Activated CD8-positive, alpha-beta T cell treated with anti-CD3 and anti-CD28 coated beads for 36 hours (primary cell): Measurements from ENCODE around the gene ANXA6. TPM values are rescaled to one million over a fixed set of nuclear protein-coding genes. Genes with fewer than 3 reads are reported as not detected.

Source experiments
- ATAC-seq: fragments of 200-7000 bp; cut with Tn5 transposase; one replicate; pipeline ENCODE4 v1.10.0; 2021; ENCODE audit warnings: mild to moderate bottlenecking, moderate library complexity
- CTCF ChIA-PET: fragments of 350-600 bp; sonication (Branson Sonifier 250); formaldehyde crosslinking; loops from one replicate; lab custom pipeline; 2021; ENCODE audit warnings: antibody characterized with exemption; lab: Charles Lee
- POLR2A ChIA-PET: fragments of 350-600 bp; sonication (Branson Sonifier 250); formaldehyde crosslinking; loops from one replicate; lab custom pipeline; 2021; ENCODE audit warnings: antibody characterized with exemption; lab: Charles Lee
- DNase-seq: peaks from one replicate; pipeline ENCODE4 v3.0.0-alpha.2; 2020
- H3K27ac Mint-ChIP-seq: one replicate; pipeline ENCODE4 v1.8.0; 2021; ENCODE audit warnings: mild to moderate bottlenecking, mixed read lengths
- H3K27me3 Mint-ChIP-seq: one replicate; pipeline ENCODE4 v1.8.0; 2021; ENCODE audit warnings: mixed read lengths
- H3K36me3 Mint-ChIP-seq: one replicate; pipeline ENCODE4 v1.8.0; 2021; ENCODE audit warnings: low read depth, mixed read lengths
- H3K4me1 Mint-ChIP-seq: one replicate; pipeline ENCODE4 v1.8.0; 2021; ENCODE audit warnings: low read depth, mixed read lengths
- H3K4me3 Mint-ChIP-seq: one replicate; pipeline ENCODE4 v1.8.0; 2021; ENCODE audit warnings: mild to moderate bottlenecking, moderate library complexity, mixed read lengths
- H3K9me3 Mint-ChIP-seq: one replicate; pipeline ENCODE4 v1.8.0; 2021; ENCODE audit warnings: mixed read lengths
- intact Hi-C: fragments of 100-400 bp; cut with micrococcal nuclease; formaldehyde crosslinking; loops from one replicate; pipeline ENCODE4 v1.10.0; 2022
- total RNA-seq, 2 experiments: library from RNA; stranded (reverse); gene quantifications; one replicate each; pipeline ENCODE4 v1.2.3, GENCODE V29; 2021
- TF ChIP-seq, protein P1 (sequence below): fragments of 200-600 bp; IDR thresholded peaks from one replicate; pipeline ENCODE4 v1.8.0; 2022; ENCODE audit warnings: antibody characterized with exemption, mild to moderate bottlenecking

Gene ANXA6
- total RNA-seq, 2 experiments from 2014 or later: 328 to 336 TPM

- POLR2A ChIA-PET: no interaction called here
- peak overlapping the region; percentile 46 for H3K27ac Mint-ChIP-seq
- TF ChIP-seq, protein P1, sequence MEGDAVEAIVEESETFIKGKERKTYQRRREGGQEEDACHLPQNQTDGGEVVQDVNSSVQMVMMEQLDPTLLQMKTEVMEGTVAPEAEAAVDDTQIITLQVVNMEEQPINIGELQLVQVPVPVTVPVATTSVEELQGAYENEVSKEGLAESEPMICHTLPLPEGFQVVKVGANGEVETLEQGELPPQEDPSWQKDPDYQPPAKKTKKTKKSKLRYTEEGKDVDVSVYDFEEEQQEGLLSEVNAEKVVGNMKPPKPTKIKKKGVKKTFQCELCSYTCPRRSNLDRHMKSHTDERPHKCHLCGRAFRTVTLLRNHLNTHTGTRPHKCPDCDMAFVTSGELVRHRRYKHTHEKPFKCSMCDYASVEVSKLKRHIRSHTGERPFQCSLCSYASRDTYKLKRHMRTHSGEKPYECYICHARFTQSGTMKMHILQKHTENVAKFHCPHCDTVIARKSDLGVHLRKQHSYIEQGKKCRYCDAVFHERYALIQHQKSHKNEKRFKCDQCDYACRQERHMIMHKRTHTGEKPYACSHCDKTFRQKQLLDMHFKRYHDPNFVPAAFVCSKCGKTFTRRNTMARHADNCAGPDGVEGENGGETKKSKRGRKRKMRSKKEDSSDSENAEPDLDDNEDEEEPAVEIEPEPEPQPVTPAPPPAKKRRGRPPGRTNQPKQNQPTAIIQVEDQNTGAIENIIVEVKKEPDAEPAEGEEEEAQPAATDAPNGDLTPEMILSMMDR: no peak
- ATAC-seq (no peak), DNase-seq (no peak)
- H3K9me3 Mint-ChIP-seq: no peaks in the 10 kb centered on the region
- CTCF ChIA-PET: interaction anchor here (1.3 to 16.1 kb wide), 3 partner anchors 35 to 110 kb away, joined by 3 to 478 read pairs (median 64); no protein-coding TSS in a partner anchor
- H3K4me3 Mint-ChIP-seq: no peak overlapping the region
- intact Hi-C loops: loop anchor here (5.0 kb wide), 1 partner anchor 43 kb away; no protein-coding TSS in a partner anchor
- H3K36me3 Mint-ChIP-seq: peaks cover 56% of the 10 kb centered on the region
- no peaks in the 10 kb centered on the region for H3K27me3 Mint-ChIP-seq
- H3K4me1 Mint-ChIP-seq: peaks cover 19% of the 10 kb centered on the region
These were observed 103.7 kb downstream of the ANXA6 start for GRCh38 chr5:151053796-151054462.

DNA sequence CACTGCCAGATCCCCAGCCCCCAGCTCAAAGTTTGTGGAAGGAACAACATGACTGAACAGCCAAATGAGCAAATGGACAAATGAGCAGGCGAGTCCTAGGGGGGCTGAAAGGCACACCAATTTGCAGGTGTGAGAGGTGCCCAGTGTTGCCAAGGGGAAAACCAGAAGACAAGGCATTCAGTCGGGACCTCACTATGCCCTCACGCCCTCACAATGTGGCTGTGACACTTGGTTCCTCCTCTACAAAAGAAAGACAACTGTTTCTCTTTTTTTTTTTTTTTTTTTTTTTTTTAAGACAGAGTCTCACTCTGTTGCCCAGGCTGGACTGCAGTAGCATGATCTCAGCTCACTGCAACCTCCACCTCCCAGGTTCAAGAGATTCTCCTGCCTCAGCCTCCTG lies 104.7 kb downstream of the ANXA6 start:
- intact Hi-C loops: loop anchor here (5.0 kb wide), 1 partner anchor 44 kb away; no protein-coding TSS in a partner anchor
- Mint-ChIP-seq H3K27me3 (no peaks in the 10 kb centered on the region), H3K4me1 (peaks cover 12% of the 10 kb centered on the region), H3K4me3 (no peak overlapping the region), H3K9me3 (no peaks in the 10 kb centered on the region), H3K36me3 (peaks cover 58% of the 10 kb centered on the region), H3K27ac (no peak overlapping the region)
- DNase-seq: no peak
- ChIA-PET POLR2A (interaction anchor here (0.9 to 2.1 kb wide), 6 partner anchors 12 to 63 kb away, joined by 3 to 7 read pairs (median 4); no protein-coding TSS in a partner anchor), CTCF (interaction anchor here (1.1 to 16.1 kb wide), 19 partner anchors 8 to 137 kb away, joined by 4 to 478 read pairs (median 14); partner anchors contain the start of genes GPX3 and TNIP1)
- ATAC-seq: no peak
- TF ChIP-seq, protein P1: no peak

- no peak overlapping the region for H3K4me3 Mint-ChIP-seq
- peaks cover 12% of the 10 kb centered on the region for H3K4me1 Mint-ChIP-seq
- ATAC-seq: peak; percentile 8
- no peaks in the 10 kb centered on the region for H3K9me3 Mint-ChIP-seq
- DNase-seq: no peak
- TF ChIP-seq, protein P1: peak; percentile 4
- H3K36me3 Mint-ChIP-seq: peaks cover 62% of the 10 kb centered on the region
- intact Hi-C loops: loop anchor here (1.0 to 5.0 kb wide), 2 partner anchors 45 to 63 kb away; no protein-coding TSS in a partner anchor
- H3K27ac Mint-ChIP-seq: peak overlapping the region; percentile 36
- CTCF ChIA-PET: interaction anchor here (0.6 to 16.1 kb wide), 39 partner anchors 8 to 202 kb away, joined by 3 to 478 read pairs (median 6); partner anchors contain the start of genes GPX3 and TNIP1
- POLR2A ChIA-PET: interaction anchor here (0.7 to 2.1 kb wide), 10 partner anchors 13 to 74 kb away, joined by 3 to 7 read pairs (median 4); no protein-coding TSS in a partner anchor
- no peaks in the 10 kb centered on the region for H3K27me3 Mint-ChIP-seq
These were observed 105.5 kb downstream of the ANXA6 start for GRCh38 chr5:151051931-151052608.

- DNase-seq: peak; percentile 88
- peak overlapping the region; percentile 36 for H3K27ac Mint-ChIP-seq
- H3K4me3 Mint-ChIP-seq: no peak overlapping the region
- peak; percentile 83 for ATAC-seq
- H3K9me3 Mint-ChIP-seq: no peaks in the 10 kb centered on the region
- intact Hi-C loops: loop anchor here (1.0 to 5.0 kb wide), 2 partner anchors 46 to 64 kb away; no protein-coding TSS in a partner anchor
- TF ChIP-seq, protein P1: peak; percentile 75
- ChIA-PET CTCF (interaction anchor here (0.6 to 16.1 kb wide), 43 partner anchors 9 to 201 kb away, joined by 3 to 478 read pairs (median 6); partner anchors contain the start of genes ANXA6, GPX3 and TNIP1), POLR2A (interaction anchor here (0.7 to 2.1 kb wide), 8 partner anchors 14 to 75 kb away, joined by 3 to 7 read pairs (median 4); no protein-coding TSS in a partner anchor)
- peaks cover 12% of the 10 kb centered on the region for H3K4me1 Mint-ChIP-seq
- H3K27me3 Mint-ChIP-seq: no peaks in the 10 kb centered on the region
- peaks cover 63% of the 10 kb centered on the region for H3K36me3 Mint-ChIP-seq
These were observed 106.3 kb downstream of the ANXA6 start for GRCh38 chr5:151051066-151051930.

Other genes with a start within 250 kb of the ANXA6 start
- gene GPX3, start 137.2 kb downstream of the ANXA6 start, total RNA-seq: not detected
- gene TNIP1, start 76.7 kb downstream of the ANXA6 start, total RNA-seq: 100 to 1,000 TPM; 222 TPM
- gene CCDC69, start 66.3 kb upstream of the ANXA6 start, total RNA-seq: 10 to 100 TPM; 33.0 to 34.5 TPM
- gene GM2A, start 95.4 kb upstream of the ANXA6 start, total RNA-seq: 10 to 100 TPM; 13.3 to 13.7 TPM
- not detected for gene SLC36A3, start 146.0 kb upstream of the ANXA6 start, total RNA-seq
- gene SLC36A2, start 189.8 kb upstream of the ANXA6 start, total RNA-seq: not detected